Heart left ventricle (tissue), 16 donors: ENCODE results near the gene PXT1. TPM values are rescaled to one million over a fixed set of nuclear protein-coding genes. Genes with fewer than 3 reads are reported as not detected.

Experiments
- ATAC-seq, 4 donors: fragments of 200-7000 bp; cut with Tn5 transposase; one replicate each; pipeline ENCODE4 v1.9.1; 2020 to 2022; ENCODE audit warnings: moderate library complexity in 4 of 4, mild to moderate bottlenecking in 3 of 4, moderate number of reproducible peaks in 1 of 4
- DNase-seq, 5 donors: peaks; one replicate each; pipeline ENCODE4 v3.0.0-alpha.2; 2020
- H3K27ac ChIP-seq, 12 donors: fragments of 200-600 bp; sonication (generic) in 4 of 12; one replicate each; pipeline versions ENCODE4 v1.5.0 to v1.8.0; 2016 to 2022; ENCODE audit warnings: mild to moderate bottlenecking in 2 of 12
- H3K27me3 ChIP-seq, 9 donors: fragments of 200-600 bp; sonication (generic) in 2 of 9; one replicate each; pipeline versions ENCODE4 v1.5.1 to v1.8.0; 2016 to 2022; ENCODE audit warnings: mild to moderate bottlenecking in 3 of 9
- H3K36me3 ChIP-seq, 9 donors: fragments of 200-600 bp; sonication (generic) in 2 of 9; one replicate each; pipeline versions ENCODE4 v1.5.0 to v1.8.0; 2018 to 2022; ENCODE audit warnings: mild to moderate bottlenecking in 2 of 9
- H3K4me1 ChIP-seq, 12 donors: fragments of 200-600 bp; sonication (generic) in 4 of 12; one replicate each; pipeline versions ENCODE4 v1.5.0 to v1.8.0; 2016 to 2022; ENCODE audit warnings: mild to moderate bottlenecking in 3 of 12
- H3K4me3 ChIP-seq, 12 donors: fragments of 200-600 bp; sonication (generic) in 4 of 12; one replicate each; pipeline versions ENCODE4 v1.5.0 to v1.8.0; 2017 to 2022; ENCODE audit warnings: mild to moderate bottlenecking in 9 of 12, moderate library complexity in 4 of 12
- H3K9me3 ChIP-seq, 12 donors: fragments of 200-600 bp; sonication (generic) in 4 of 12; one replicate each; pipeline versions ENCODE4 v1.5.0 to v1.8.0; 2016 to 2022; ENCODE audit warnings: mild to moderate bottlenecking in 1 of 12
- POLR2A ChIP-seq, 2 donors: fragments of 450-650 bp; IDR thresholded peaks; one replicate each; pipeline ENCODE4 v1.6.1; 2017; ENCODE audit warnings: antibody characterized with exemption in 2 of 2, mild to moderate bottlenecking in 2 of 2, moderate library complexity in 2 of 2
- WGBS, 4 donors: extraction: QIAGEN DNeasy Blood & Tissue Kit in 2 of 4; methylation state at CpG; one replicate each; pipeline versions ENCODE4 v1.1.5 to v1.1.7; 2013 to 2018; 5-methylcytosine and 5-hydroxymethylcytosine counted together
- intact Hi-C, 10 donors: fragments of 100-400 bp; cut with DNase I; formaldehyde crosslinking; loops; one replicate each; pipeline versions ENCODE4 v1.11.1 to v1.14.2; 2022
- polyA plus RNA-seq, 2 donors: library from polyadenylated mRNA; stranded (reverse); fragments of 200-250 nt; gene quantifications; one replicate each; pipeline ENCODE4 v1.2.3, GENCODE V29; 2013
- total RNA-seq, 9 donors: library from RNA; depleted of rRNA in 2 of 9; stranded (reverse); fragments of >200 nt in 2 of 9; fragmentation: NEBNext Ultra II Directional in 3 of 9; extraction: Animal tissue kit (Norgen Biotek cat#: 25700) in 3 of 9; gene quantifications; one replicate each; pipeline versions ENCODE4 v1.1.0 to v1.2.4, GENCODE V29; 2016 to 2023
- TF ChIP-seq, protein P1 (sequence below), 12 donors: fragments of 200-600 bp; sonication (generic) in 4 of 12; IDR thresholded peaks; one replicate each; pipeline versions ENCODE4 v1.5.0 to v1.8.0; 2018 to 2022; ENCODE audit warnings: antibody characterized with exemption in 12 of 12, mild to moderate bottlenecking in 5 of 12
- donor health status: ischemic (EF 13 %, LVEDD 7.1; RV severe dilation, severe dysfunction).
- donor health status: healthy with polysubstance abuse.
- donor health status: DM: no; HTN: yes; CAD: no.
- donor health status: DM: no; HTN: no; CAD: no.
- donor health status: ischemic (EF 25% LVEDD 6.9; RV normal size, moderate dysfunction).
- donor health status: ischemic (EF 25% LVEDD 5.7; RV mildly dilated, moderate dysfunction).
- donor health status: healthy.
- donor health status: DM: yes; HTN: yes; CAD: no.
- donor health status: ischemic (EF 35%, LVEDD 5.7; RV mildly dilated, moderate dysfunction).
- donor health status: nonischemic (EF 11% LVEDD 7.7; RV severe dilation, severe dysfunction).
- donor health status: DM: yes; HTN: yes; CAD: no.
- donor health status: PGD.
- donor health status: ischemic (EF 29% LVEDD 5.4; RV normal size, mild dysfunction).
- donor health status: nonischemic (EF 23%, LVEDD 6.1; RV moderate dilation, normal function).

Gene PXT1
- total and polyA plus RNA-seq, 11 donors = 0.11 to 0.59 (median 0.32) TPM; not detected in 5

- ATAC-seq (peak in 1 of 4 donors; percentile 55), DNase-seq (no peak)
- H3K4me3 ChIP-seq = no peak overlapping the region
- no peaks in the 10 kb centered on the region for H3K9me3 ChIP-seq
- H3K4me1 ChIP-seq = peaks cover 0 to 12% (median 5%) of the 10 kb centered on the region in 12 donors
- no peaks in the 10 kb centered on the region for H3K36me3 ChIP-seq
- no peak for TF ChIP-seq POLR2A (IDR thresholded peaks at IDR 0.05)
- TF ChIP-seq, protein P1, sequence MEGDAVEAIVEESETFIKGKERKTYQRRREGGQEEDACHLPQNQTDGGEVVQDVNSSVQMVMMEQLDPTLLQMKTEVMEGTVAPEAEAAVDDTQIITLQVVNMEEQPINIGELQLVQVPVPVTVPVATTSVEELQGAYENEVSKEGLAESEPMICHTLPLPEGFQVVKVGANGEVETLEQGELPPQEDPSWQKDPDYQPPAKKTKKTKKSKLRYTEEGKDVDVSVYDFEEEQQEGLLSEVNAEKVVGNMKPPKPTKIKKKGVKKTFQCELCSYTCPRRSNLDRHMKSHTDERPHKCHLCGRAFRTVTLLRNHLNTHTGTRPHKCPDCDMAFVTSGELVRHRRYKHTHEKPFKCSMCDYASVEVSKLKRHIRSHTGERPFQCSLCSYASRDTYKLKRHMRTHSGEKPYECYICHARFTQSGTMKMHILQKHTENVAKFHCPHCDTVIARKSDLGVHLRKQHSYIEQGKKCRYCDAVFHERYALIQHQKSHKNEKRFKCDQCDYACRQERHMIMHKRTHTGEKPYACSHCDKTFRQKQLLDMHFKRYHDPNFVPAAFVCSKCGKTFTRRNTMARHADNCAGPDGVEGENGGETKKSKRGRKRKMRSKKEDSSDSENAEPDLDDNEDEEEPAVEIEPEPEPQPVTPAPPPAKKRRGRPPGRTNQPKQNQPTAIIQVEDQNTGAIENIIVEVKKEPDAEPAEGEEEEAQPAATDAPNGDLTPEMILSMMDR (IDR thresholded peaks at IDR 0.05) = no peak
- H3K27ac ChIP-seq = no peak overlapping the region
- WGBS, 4 donors = 73 to 93% (median 80%) methylated on average over 5 of the region's 5 CpGs
- peaks cover 0 to 38% (median 13%) of the 10 kb centered on the region in 9 donors for H3K27me3 ChIP-seq
- intact Hi-C loops = loop anchor here in 1 of 10 donors (5.0 kb wide), 1 partner anchor 36 kb away; no protein-coding TSS in a partner anchor
Observed at GRCh38 chr6:36343109-36343680, 99.5 kb downstream of the PXT1 start.

GRCh38 chr6:36340618-36341454, 101.8 kb downstream of the PXT1 start:
- ATAC-seq (peak; percentile 44 to 83 (median 80)), DNase-seq (peak; percentile 64 to 92 (median 77))
- Histone ChIP-seq H3K36me3 (no peaks in the 10 kb centered on the region), H3K9me3 (no peaks in the 10 kb centered on the region), H3K4me1 (peaks cover 0 to 12% (median 5%) of the 10 kb centered on the region in 12 donors), H3K27me3 (peaks cover 0 to 20% (median 7%) of the 10 kb centered on the region in 9 donors), H3K27ac (peak overlapping the region in 1 of 12 donors; percentile 10), H3K4me3 (peak overlapping the region in 7 of 12 donors; percentile 3 to 41 (median 24))
- TF ChIP-seq POLR2A (IDR thresholded peaks at IDR 0.05) = no peak
- TF ChIP-seq, protein P1 (IDR thresholded peaks at IDR 0.05) = peak; percentile 90 to 98 (median 97)
- WGBS, 4 donors = 19 to 30% (median 22%) methylated on average over 25 to 36 of the region's 36 CpGs
- intact Hi-C loops = loop anchor here in 6 of 10 donors (1.0 to 5.0 kb wide), 4 partner anchors 18 to 34 kb away; no protein-coding TSS in a partner anchor

Other genes with a start within 250 kb of the PXT1 start
- 10 to 100 TPM; 12.5 to 29.1 (median 17.6) TPM for gene BRPF3, start 246.1 kb downstream of the PXT1 start, total RNA-seq
- gene BRPF3, start 246.1 kb downstream of the PXT1 start, polyA plus RNA-seq = 10 to 100 TPM in 1 of 2 donors, 1 to 10 TPM in 1; 8.2 to 21.3 TPM
- gene PNPLA1, start 172.8 kb downstream of the PXT1 start, total RNA-seq = under 1 TPM in 1 of 9 donors, not detected in 8; 0.41 TPM
- gene PNPLA1, start 172.8 kb downstream of the PXT1 start, polyA plus RNA-seq = under 1 TPM in 1 of 2 donors, not detected in 1; 0.06 TPM
- not detected for gene BNIP5, start 106.0 kb downstream of the PXT1 start, total RNA-seq
- not detected for gene BNIP5, start 106.0 kb downstream of the PXT1 start, polyA plus RNA-seq
- 1 to 10 TPM in 2 of 9 donors, under 1 TPM in 2, not detected in 5; 0.17 to 5.1 (median 1.2) TPM for gene ETV7, start 55.2 kb downstream of the PXT1 start, total RNA-seq
- gene ETV7, start 55.2 kb downstream of the PXT1 start, polyA plus RNA-seq = under 1 TPM; 0.06 to 0.30 TPM
- gene KCTD20, start 146 bp upstream of the PXT1 start, total RNA-seq = 10 to 100 TPM; 25.0 to 43.9 (median 29.0) TPM
- 10 to 100 TPM in 1 of 2 donors, 1 to 10 TPM in 1; 8.3 to 25.6 TPM for gene KCTD20, start 146 bp upstream of the PXT1 start, polyA plus RNA-seq
- gene STK38, start 104.6 kb upstream of the PXT1 start, total RNA-seq = 10 to 100 TPM; 14.3 to 32.8 (median 21.2) TPM
- 10 to 100 TPM; 15.0 to 23.2 TPM for gene STK38, start 104.6 kb upstream of the PXT1 start, polyA plus RNA-seq
- 100 to 1,000 TPM in 6 of 9 donors, 10 to 100 TPM in 3; 43.2 to 162 (median 111) TPM for gene SRSF3, start 151.5 kb upstream of the PXT1 start, total RNA-seq
- 100 to 1,000 TPM in 1 of 2 donors, 10 to 100 TPM in 1; 69.1 to 215 TPM for gene SRSF3, start 151.5 kb upstream of the PXT1 start, polyA plus RNA-seq
- gene CDKN1A, start 235.9 kb upstream of the PXT1 start, total RNA-seq = 100 to 1,000 TPM in 4 of 9 donors, 10 to 100 TPM in 5; 27.5 to 164 (median 99.8) TPM
- 100 to 1,000 TPM in 1 of 2 donors, 10 to 100 TPM in 1; 36.2 to 658 TPM for gene CDKN1A, start 235.9 kb upstream of the PXT1 start, polyA plus RNA-seq